HCT116 (cell line): Measurements from ENCODE around the gene THOC1. TPM values are rescaled to one million over a fixed set of nuclear protein-coding genes. Genes with fewer than 3 reads are reported as not detected.

Experiments used
- ATAC-seq: fragments of 200-7000 bp; cut with Tn5 transposase; 2 replicates; pipeline ENCODE4 v1.9.1; 2020; ENCODE audit warnings: mild to moderate bottlenecking, moderate library complexity
- BruUV-seq: library from RNA; stranded (reverse); fragments of 400-500 nt; replicated peaks from 2 replicates; lab custom pipeline; 2021; lab: Mats Ljungman, UMichigan
- CTCF ChIA-PET: fragments of 300-600 bp; sonication (Branson Sonifier 250); formaldehyde crosslinking; loops from one replicate; lab custom pipeline; 2021; ENCODE audit warnings: antibody characterized with exemption; lab: Charles Lee
- POLR2A ChIA-PET: fragments of 300-600, 350-600 bp; sonication (Branson Sonifier 250); formaldehyde crosslinking; loops from one replicate; lab custom pipeline; 2021; ENCODE audit warnings: antibody characterized with exemption; lab: Charles Lee
- RAD21 ChIA-PET, 2 experiments: fragments of 300-600 bp; sonication (Branson Sonifier 250); formaldehyde crosslinking; loops; one replicate each; lab custom pipeline; 2023; ENCODE audit warnings: low total read pairs in 2 of 2; ENCODE audit not compliant: uncharacterized antibody in 2 of 2, unreplicated experiment in 2 of 2, low non-redundant PET in 1 of 2; lab: Charles Lee
- DNase-seq: peaks from one replicate; pipeline ENCODE4 v3.0.0-alpha.2; 2010; ENCODE audit warnings: low read depth, low spot score
- H2AFZ ChIP-seq: fragments of 200-600 bp; shearing (Covaris generic), sonication (generic); 2 replicates; pipeline ENCODE4 v1.6.1; 2017; ENCODE audit warnings: low read depth, mixed run types, mixed read lengths, antibody characterized with exemption, low read length; ENCODE audit not compliant: poor library complexity, severe bottlenecking
- H3K27ac ChIP-seq: 2 replicates; pipeline ENCODE4 v1.5.1; 2012; ENCODE audit warnings: low read depth, low read length
- H3K27me3 ChIP-seq: fragments of 200-600 bp; sonication (generic); 2 replicates; pipeline ENCODE4 v1.6.1; 2016; ENCODE audit warnings: mixed run types, low read length, mixed read lengths; ENCODE audit not compliant: insufficient read depth
- H3K36me3 ChIP-seq, 2 experiments: fragments of 200-500 bp in 1 of 2; fragments of 200-600 bp in 1 of 2; sonication (Bioruptor generic) in 1 of 2; sonication (generic) in 1 of 2; 2 replicates each; pipeline versions ENCODE4 v1.5.1 to v1.6.1; 2014 to 2016; ENCODE audit warnings: low read length in 2 of 2, inconsistent platforms in 1 of 2, mixed read lengths in 1 of 2, mixed run types in 1 of 2; ENCODE audit not compliant: insufficient read depth in 2 of 2, control insufficient read depth in 1 of 2
- H3K4me1 ChIP-seq, 2 experiments: fragments of 200-600 bp in 1 of 2; sonication (generic) in 1 of 2; 2 replicates each; pipeline versions ENCODE4 v1.5.1 to v1.6.1; 2012 to 2017; ENCODE audit warnings: low read length in 2 of 2, inconsistent platforms in 1 of 2, mild to moderate bottlenecking in 1 of 2, mixed read lengths in 1 of 2, mixed run types in 1 of 2, moderate library complexity in 1 of 2; ENCODE audit not compliant: insufficient read depth in 2 of 2, control insufficient read depth in 1 of 2
- H3K4me2 ChIP-seq: fragments of 200-600 bp; sonication (generic); 2 replicates; pipeline ENCODE4 v1.6.1; 2017; ENCODE audit warnings: mixed run types, low read length, mixed read lengths
- H3K4me3 ChIP-seq, 2 experiments: fragments of 200-600 bp in 1 of 2; sonication (generic) in 1 of 2; replicated peaks in 1 of 2; 2 replicates each; pipeline ENCODE4 v1.5.1; 2011 to 2016; ENCODE audit warnings: low read length in 2 of 2, control low read depth in 1 of 2, low read depth in 1 of 2, mild to moderate bottlenecking in 1 of 2, mixed read lengths in 1 of 2, mixed run types in 1 of 2
- H3K79me2 ChIP-seq: fragments of 200-600 bp; sonication (generic); 2 replicates; pipeline ENCODE4 v1.6.1; 2017; ENCODE audit warnings: mild to moderate bottlenecking, mixed run types, low read length, moderate library complexity, mixed read lengths; ENCODE audit not compliant: insufficient read depth
- H3K9ac ChIP-seq: fragments of 200-600 bp; sonication (generic); 2 replicates; pipeline ENCODE4 v1.6.1; 2016; ENCODE audit warnings: low read length, mixed read lengths
- H3K9me2 ChIP-seq: fragments of 200-600 bp; sonication (generic), shearing (Covaris generic); 2 replicates; pipeline ENCODE4 v1.6.1; 2017; ENCODE audit warnings: mixed run types, mild to moderate bottlenecking, moderate library complexity; ENCODE audit not compliant: insufficient read depth
- H3K9me3 ChIP-seq, 2 experiments: fragments of 200-500 bp in 1 of 2; fragments of 200-600 bp in 1 of 2; sonication (Bioruptor generic) in 1 of 2; sonication (generic) in 1 of 2; 2 replicates each; pipeline ENCODE4 v1.6.1; 2014 to 2017; ENCODE audit warnings: low read length in 2 of 2, mixed read lengths in 2 of 2, inconsistent platforms in 1 of 2, low read depth in 1 of 2, mild to moderate bottlenecking in 1 of 2, mixed run types in 1 of 2, moderate library complexity in 1 of 2; ENCODE audit not compliant: control insufficient read depth in 1 of 2, insufficient read depth in 1 of 2
- H4K20me1 ChIP-seq: fragments of 200-600 bp; sonication (generic), shearing (Covaris generic); 2 replicates; pipeline ENCODE4 v1.6.1; 2017; ENCODE audit warnings: mixed run types, mild to moderate bottlenecking, moderate library complexity; ENCODE audit not compliant: insufficient read depth
- CBX3 ChIP-seq: IDR thresholded peaks from 2 replicates; pipeline ENCODE4 v1.6.1; 2012; ENCODE audit warnings: low read depth
- CEBPB ChIP-seq: IDR thresholded peaks from 2 replicates; pipeline ENCODE4 v1.6.1; 2012; ENCODE audit warnings: low read depth
- ELF1 ChIP-seq: IDR thresholded peaks from 2 replicates; pipeline ENCODE4 v1.6.1; 2012; ENCODE audit warnings: low read depth, borderline replicate concordance
- EZH2 ChIP-seq: fragments of 200-600 bp; sonication (generic); IDR thresholded peaks from 2 replicates; pipeline ENCODE4 v1.6.1; 2017; ENCODE audit warnings: antibody characterized with exemption, mixed run types
- EZH2phosphoT487 ChIP-seq: fragments of 200-600 bp; IDR thresholded peaks from 2 replicates; pipeline ENCODE4 v1.6.1; 2018; ENCODE audit warnings: antibody characterized with exemption, borderline replicate concordance
- FOSL1 ChIP-seq: IDR thresholded peaks from 2 replicates; pipeline ENCODE4 v1.6.1; 2012; ENCODE audit warnings: low read depth
- MAX ChIP-seq: IDR thresholded peaks from 2 replicates; pipeline ENCODE4 v1.6.1; 2012
- POLR2A ChIP-seq: IDR thresholded peaks from 2 replicates; pipeline ENCODE4 v1.7.0; 2011; ENCODE audit warnings: borderline replicate concordance; ENCODE audit not compliant: insufficient read depth, insufficient read length; ENCODE audit errors: extremely low read depth
- POLR2AphosphoS5 ChIP-seq: IDR thresholded peaks from 2 replicates; pipeline ENCODE4 v1.6.1; 2011; ENCODE audit warnings: mild to moderate bottlenecking, low read depth, low read length, moderate library complexity
- RAD21 ChIP-seq: IDR thresholded peaks from 2 replicates; pipeline ENCODE4 v1.6.1; 2012; ENCODE audit warnings: low read depth, mild to moderate bottlenecking
- REST ChIP-seq: IDR thresholded peaks from 2 replicates; pipeline ENCODE4 v1.6.1; 2012; ENCODE audit warnings: low read depth
- TCF7L2 ChIP-seq: IDR thresholded peaks from 2 replicates; pipeline ENCODE4 v1.7.0; 2011; ENCODE audit warnings: borderline replicate concordance, inconsistent platforms; ENCODE audit not compliant: insufficient read depth, insufficient read length; ENCODE audit errors: extremely low read depth
- YY1 ChIP-seq: IDR thresholded peaks from 2 replicates; pipeline ENCODE4 v1.6.1; 2011; ENCODE audit warnings: low read length, low read depth, moderate library complexity, mild to moderate bottlenecking; ENCODE audit not compliant: insufficient replicate concordance; ENCODE audit errors: extremely low read depth
- ZBTB33 ChIP-seq: IDR thresholded peaks from 2 replicates; pipeline ENCODE4 v1.6.1; 2011; ENCODE audit warnings: mild to moderate bottlenecking, low read length, moderate library complexity; ENCODE audit not compliant: insufficient replicate concordance; ENCODE audit errors: extremely low read depth
- ZFX ChIP-seq: fragments of 450-650 bp; IDR thresholded peaks from 2 replicates; pipeline ENCODE4 v1.6.1; 2017
- intact Hi-C: fragments of 100-400 bp; cut with micrococcal nuclease; formaldehyde crosslinking; loops from 2 replicates; pipeline ENCODE4 v1.10.0; 2022
- total RNA-seq: library from RNA; stranded (reverse); gene quantifications from one replicate; pipeline ENCODE4 v1.2.1, GENCODE V29; 2021; ENCODE audit not compliant: unreplicated experiment

THOC1 gene
- total RNA-seq, 1 experiment from 2014 or later: 26.0 TPM

- TF ChIP-seq YY1 (no peak), ZFX (no peak)
These were observed 57.1 kb downstream of the THOC1 start (continued) for GRCh38 chr18:210733-211132.

- TF ChIP-seq RAD21 (no peak), EZH2 (no peak), CBX3 (no peak), TCF7L2 (no peak), POLR2AphosphoS5 (no peak), EZH2phosphoT487 (no peak), CEBPB (no peak), REST (no peak), FOSL1 (no peak), POLR2A (no peak), ELF1 (no peak), YY1 (no peak), ZBTB33 (no peak), MAX (no peak)
- Histone ChIP-seq H3K9me2 (no peaks in the 10 kb centered on the region), H3K4me1 (no peaks in the 10 kb centered on the region), H4K20me1 (no peaks in the 10 kb centered on the region), H3K9me3 (no peaks in the 10 kb centered on the region), H3K4me2 (no peak overlapping the region), H3K9ac (no peak overlapping the region), H3K36me3 (peaks cover 8 to 22% of the 10 kb centered on the region in 2 experiments), H3K27me3 (no peaks in the 10 kb centered on the region), H3K27ac (no peak overlapping the region), H3K79me2 (peaks cover 18% of the 10 kb centered on the region), H3K4me3 (no peak overlapping the region), H2AFZ (no peak overlapping the region)
- intact Hi-C loops: no loop called here
- CTCF ChIA-PET: no interaction called here
- RAD21 ChIA-PET: no interaction called here
- ATAC-seq (no peak), DNase-seq (no peak)
- POLR2A ChIA-PET: no interaction called here
- BruUV-seq: no TSS peak
These were observed 57.8 kb downstream of the THOC1 start for GRCh38 chr18:210075-210474.
